ENCODE results near the gene ARMC12.

ARMC12 gene

GRCh38 chr6:35735452-35735851 lies 1.4 kb upstream of the ARMC12 start:
- DNase-seq (ENCODE audit: low spot score) = no peak
- no peak for TF ChIP-seq CTCF (IDR thresholded peaks at IDR 0.05; ENCODE audit: extremely low read depth, insufficient read depth, missing control alignments)
- in situ Hi-C loops (cut with MboI; ENCODE audit: low pct_unique_long_range_greater_than_20kb, low sequenced_read_pairs, unreplicated experiment) = loop anchor here (5.0 kb wide), 1 partner anchor 153 kb away; no protein-coding TSS in a partner anchor

- TF ChIP-seq CTCF (IDR thresholded peaks at IDR 0.05; ENCODE audit: extremely low read depth, insufficient read depth, missing control alignments) = peak; percentile 92
- in situ Hi-C loops (cut with MboI; ENCODE audit: low pct_unique_long_range_greater_than_20kb, low sequenced_read_pairs, unreplicated experiment) = loop anchor here (5.0 kb wide), 1 partner anchor 154 kb away; no protein-coding TSS in a partner anchor
- peak; percentile 81 for DNase-seq (ENCODE audit: low spot score)
Observed at GRCh38 chr6:35736253-35736894, 458 bp upstream of the ARMC12 start.

- in situ Hi-C loops (cut with MboI; ENCODE audit: low pct_unique_long_range_greater_than_20kb, low sequenced_read_pairs, unreplicated experiment) = loop anchor here (5.0 kb wide), 1 partner anchor 155 kb away; no protein-coding TSS in a partner anchor
- peak; percentile 79 for DNase-seq (ENCODE audit: low spot score)
- TF ChIP-seq CTCF (IDR thresholded peaks at IDR 0.05; ENCODE audit: extremely low read depth, insufficient read depth, missing control alignments) = peak; percentile 74
Observed at GRCh38 chr6:35737413-35738211, 780 bp downstream of the ARMC12 start.

- in situ Hi-C loops (cut with MboI; ENCODE audit: low pct_unique_long_range_greater_than_20kb, low sequenced_read_pairs, unreplicated experiment) = loop anchor here (5.0 kb wide), 1 partner anchor 158 kb away; no protein-coding TSS in a partner anchor
- TF ChIP-seq CTCF (IDR thresholded peaks at IDR 0.05; ENCODE audit: extremely low read depth, insufficient read depth, missing control alignments) = no peak
- no peak for DNase-seq (ENCODE audit: low spot score)
Observed at GRCh38 chr6:35739645-35740524, 3.1 kb downstream of the ARMC12 start.

- in situ Hi-C loops (cut with MboI; ENCODE audit: low pct_unique_long_range_greater_than_20kb, low sequenced_read_pairs, unreplicated experiment) = no loop called here
- no peak for DNase-seq (ENCODE audit: low spot score)
- no peak for TF ChIP-seq CTCF (IDR thresholded peaks at IDR 0.05; ENCODE audit: extremely low read depth, insufficient read depth, missing control alignments)
Observed at GRCh38 chr6:35742842-35743241, 6.0 kb downstream of the ARMC12 start.

GRCh38 chr6:35745509-35745908 lies 8.7 kb downstream of the ARMC12 start:
- no peak for TF ChIP-seq CTCF (IDR thresholded peaks at IDR 0.05; ENCODE audit: extremely low read depth, insufficient read depth, missing control alignments)
- in situ Hi-C loops (cut with MboI; ENCODE audit: low pct_unique_long_range_greater_than_20kb, low sequenced_read_pairs, unreplicated experiment) = no loop called here
- DNase-seq (ENCODE audit: low spot score) = no peak
